Bronchial epithelial cell (primary cell): ENCODE data around the gene KRT28. TPM values are rescaled to one million over a fixed set of nuclear protein-coding genes. Genes with fewer than 3 reads are reported as not detected.

Experiments
- DNase-seq: peaks from one replicate; pipeline ENCODE4 v3.0.0-alpha.2; 2010; ENCODE audit warnings: low read depth
- FAIRE-seq: peaks from 2 replicates; lab custom pipeline; 2011; peaks lifted over from hg19 to GRCh38; lab: Jason Lieb, UNC
- H3K27me3 ChIP-seq: 2 replicates; pipeline ENCODE4 v1.5.1; 2011; ENCODE audit warnings: low read length; ENCODE audit not compliant: control insufficient read depth, insufficient read depth
- H3K36me3 ChIP-seq: 2 replicates; pipeline ENCODE4 v1.5.1; 2011; ENCODE audit warnings: low read length; ENCODE audit not compliant: control insufficient read depth, insufficient read depth
- H3K4me3 ChIP-seq: 2 replicates; pipeline ENCODE4 v1.5.1; 2011; ENCODE audit warnings: mild to moderate bottlenecking, low read depth, low read length, control low read depth
- CTCF ChIP-seq: IDR thresholded peaks from 2 replicates; pipeline ENCODE4 v1.5.1; 2011; ENCODE audit warnings: mild to moderate bottlenecking, moderate library complexity, low read length, control low read depth, inconsistent platforms; ENCODE audit not compliant: insufficient read depth, severe bottlenecking
- total RNA-seq: library from RNA; depleted of rRNA; stranded (reverse); fragments of >200 nt; gene quantifications from 2 replicates; pipeline ENCODE4 v1.2.1, GENCODE V29; 2014

The KRT28 gene
- not detected in 2 replicates for total RNA-seq

GRCh38 chr17:40799859-40800258 is at the start of gene KRT28:
KRT28 (minus strand) TSS chr17:40799959; CDS start chr17:40799893, 66 bp downstream.
- Histone ChIP-seq H3K36me3 (no peaks in the 10 kb centered on the region), H3K27me3 (peaks cover 3% of the 10 kb centered on the region), H3K4me3 (no peak within 1 kb of the TSS)
- TF ChIP-seq CTCF = no peak
- FAIRE-seq (no peak), DNase-seq (no peak)

GRCh38 chr17:40848583-40849235 is 49.0 kb upstream of the KRT28 start:
- DNase-seq = peak; percentile 38
- Histone ChIP-seq H3K36me3 (no peaks in the 10 kb centered on the region), H3K27me3 (no peaks in the 10 kb centered on the region), H3K4me3 (no peak overlapping the region)
- no peak for TF ChIP-seq CTCF
- FAIRE-seq = no peak

GRCh38 chr17:40846515-40847144 is 46.9 kb upstream of the KRT28 start:
- Histone ChIP-seq H3K4me3 (no peak overlapping the region), H3K27me3 (no peaks in the 10 kb centered on the region), H3K36me3 (no peaks in the 10 kb centered on the region)
- FAIRE-seq = no peak
- DNase-seq = peak; percentile 24
- TF ChIP-seq CTCF = no peak

- TF ChIP-seq CTCF = no peak
- FAIRE-seq (no peak), DNase-seq (no peak)
- Histone ChIP-seq H3K27me3 (no peaks in the 10 kb centered on the region), H3K36me3 (no peaks in the 10 kb centered on the region), H3K4me3 (no peak overlapping the region)
These were observed 44.9 kb upstream of the KRT28 start for GRCh38 chr17:40844671-40845107.

GRCh38 chr17:40843242-40843641 is 43.5 kb upstream of the KRT28 start:
- DNase-seq (no peak), FAIRE-seq (no peak)
- H3K27me3 ChIP-seq = no peaks in the 10 kb centered on the region
- TF ChIP-seq CTCF = no peak
- no peaks in the 10 kb centered on the region for H3K36me3 ChIP-seq
- H3K4me3 ChIP-seq = no peak overlapping the region
